LoVo (cell line): ENCODE results near the gene CFD.
"Not testable (repeated sequence)": the region's sequence is repeated elsewhere in the genome, so short reads cannot be mapped to it uniquely, and the experiment has no call there.

Experiments
- DNase-seq: peaks from one replicate; pipeline ENCODE4 v3.0.0-alpha.2; 2016; ENCODE audit warnings: low spot score

The CFD gene

GRCh38 chr19:825897-826644 is 33.4 kb upstream of the CFD start:
- DNase-seq = no peak

GRCh38 chr19:827314-827709 is 32.2 kb upstream of the CFD start:
- no peak for DNase-seq

- no peak for DNase-seq
These were observed 31.6 kb upstream of the CFD start, which contains the start of gene AZU1 for GRCh38 chr19:827710-828321. Gene AZU1, plus strand, starts transcription at chr19:827837. Its CDS starts 10 bp downstream, at chr19:827847.

GRCh38 chr19:829129-829758 is 30.2 kb upstream of the CFD start:
- DNase-seq = no peak

DNA sequence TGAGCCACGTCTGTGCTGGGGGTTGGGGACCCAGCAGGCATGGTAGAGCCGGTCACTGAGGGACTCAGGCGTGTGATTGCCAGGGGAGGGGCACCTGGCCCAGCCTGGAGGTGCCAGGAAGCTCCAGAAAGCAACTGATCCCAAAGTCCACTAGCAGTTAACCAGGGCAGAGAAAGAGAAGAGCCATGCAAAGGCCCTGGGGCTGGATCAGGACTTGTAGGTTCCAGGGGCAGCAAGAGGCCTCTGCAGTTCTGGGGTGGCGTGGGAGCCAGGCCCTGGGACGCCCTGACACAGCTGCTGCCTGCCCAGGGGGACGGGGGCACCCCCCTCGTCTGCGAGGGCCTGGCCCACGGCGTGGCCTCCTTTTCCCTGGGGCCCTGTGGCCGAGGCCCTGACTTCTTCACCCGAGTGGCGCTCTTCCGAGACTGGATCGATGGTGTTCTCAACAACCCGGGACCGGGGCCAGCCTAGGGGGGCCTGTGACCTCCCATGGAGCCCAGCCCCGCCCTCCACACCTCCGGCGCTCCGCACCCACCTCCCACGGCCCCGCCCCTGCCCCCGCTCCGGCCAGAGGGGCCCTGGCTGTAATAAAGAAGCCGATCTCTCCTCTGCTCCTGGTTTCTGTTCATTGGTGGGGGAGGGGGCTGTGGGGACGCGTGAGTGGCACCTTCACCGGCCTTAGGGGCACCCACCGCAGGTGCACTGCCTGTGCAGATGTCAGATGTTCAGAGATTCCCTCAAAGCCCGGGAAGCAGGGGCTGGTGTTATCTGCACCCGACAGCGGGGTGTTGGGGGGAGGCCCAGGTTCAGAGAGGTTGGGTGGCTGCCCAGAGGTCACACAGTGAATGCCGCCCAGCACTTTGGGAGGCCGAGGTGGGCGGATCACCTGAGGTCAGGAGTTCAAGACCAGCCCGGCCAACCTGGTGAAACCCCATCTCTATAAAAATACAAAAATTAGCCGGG is 27.8 kb upstream of the CFD start:
- no peak for DNase-seq

DNA sequence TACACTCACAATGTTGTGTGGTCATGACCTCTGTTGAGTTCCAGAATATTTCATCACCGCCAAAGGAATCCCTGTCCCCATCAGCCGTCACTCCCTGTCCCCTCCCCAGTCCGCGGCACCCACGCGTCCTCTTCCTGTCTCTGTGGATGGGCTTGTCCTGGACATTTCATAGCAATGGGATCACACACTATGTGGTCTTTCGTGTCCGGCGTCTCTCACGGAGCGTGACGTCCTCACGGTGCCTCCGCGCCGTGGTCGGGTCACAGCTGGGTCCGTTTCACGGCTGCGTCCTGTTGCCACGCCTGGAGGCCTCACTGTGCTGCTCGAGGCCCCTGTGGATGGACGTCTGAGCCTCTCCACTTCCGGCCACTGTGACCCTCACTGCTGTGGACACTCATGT is 25.2 kb upstream of the CFD start:
- DNase-seq = no peak

DNA sequence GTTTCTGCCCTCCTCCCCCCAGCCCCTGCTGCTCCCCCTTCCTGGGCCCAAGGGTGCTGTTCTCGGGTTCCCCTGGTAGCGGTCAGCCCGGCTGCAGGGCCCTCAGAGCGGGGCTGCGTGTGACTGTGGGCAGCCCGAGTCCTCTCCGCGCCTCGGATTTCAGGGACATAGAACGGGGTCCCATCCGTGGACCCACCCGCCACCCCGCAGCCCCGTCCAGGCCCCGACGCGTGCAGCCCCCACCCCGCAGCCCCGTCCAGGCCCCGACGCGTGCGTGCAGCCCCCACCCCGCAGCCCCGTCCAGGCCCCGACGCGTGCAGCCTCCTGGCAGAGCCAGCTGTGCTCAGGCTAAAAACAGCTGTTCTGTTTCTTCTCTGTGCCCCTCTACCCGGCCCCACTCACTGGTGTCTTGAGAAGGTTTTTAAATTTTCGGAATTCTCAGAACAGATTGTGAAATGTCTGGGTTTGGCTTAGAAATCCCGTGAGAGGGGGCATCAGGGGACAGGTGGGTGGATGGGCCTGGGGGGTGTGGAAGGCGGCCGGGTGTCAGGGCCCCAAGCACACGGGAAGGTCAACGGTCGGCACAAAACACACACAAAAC is 24.2 kb upstream of the CFD start:
- no peak for DNase-seq

GRCh38 chr19:840519-841206 is 18.8 kb upstream of the CFD start, which contains the start of gene PRTN3:
Gene PRTN3, plus strand, starts transcription at chr19:840999. Its CDS starts 10 bp downstream, at chr19:841009.
- no peak for DNase-seq

GRCh38 chr19:842802-843179 is 16.7 kb upstream of the CFD start:
- DNase-seq = not testable (repeated sequence)

- no peak for DNase-seq
These were observed 16.2 kb upstream of the CFD start for GRCh38 chr19:843180-843835.

- no peak for DNase-seq
These were observed 15.5 kb upstream of the CFD start for GRCh38 chr19:843836-844545.

- DNase-seq = no peak
These were observed 14.9 kb upstream of the CFD start for GRCh38 chr19:844546-844971.

- DNase-seq = no peak
These were observed 13.6 kb upstream of the CFD start for GRCh38 chr19:845707-846521.

DNA sequence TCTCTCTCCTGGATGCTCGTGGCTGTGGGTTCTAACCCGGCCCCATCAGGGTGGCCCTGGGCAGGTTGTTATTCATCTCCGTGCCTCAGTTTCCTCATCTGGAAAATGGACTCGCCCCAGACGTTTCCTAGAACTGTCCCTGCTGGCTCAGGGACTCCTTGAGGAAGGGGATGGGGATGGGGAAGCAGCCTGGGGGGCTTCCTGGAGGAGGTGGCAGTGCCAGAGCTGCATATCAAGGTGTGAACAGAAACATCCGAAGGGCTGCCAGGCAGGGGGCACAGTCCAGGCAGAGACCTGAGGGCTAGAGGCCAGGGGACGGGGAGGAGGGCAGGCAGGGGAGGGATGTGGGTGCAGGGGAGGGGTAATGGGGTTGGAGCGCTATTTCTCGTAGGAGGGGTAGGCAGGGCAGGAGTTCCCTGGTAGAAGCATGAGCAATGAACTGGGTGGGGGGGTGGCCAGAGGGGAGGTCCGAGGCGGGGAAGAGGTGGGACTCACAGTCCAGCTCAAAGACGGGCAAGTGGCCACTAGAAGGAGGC is 11.0 kb upstream of the CFD start:
- DNase-seq = no peak

DNA sequence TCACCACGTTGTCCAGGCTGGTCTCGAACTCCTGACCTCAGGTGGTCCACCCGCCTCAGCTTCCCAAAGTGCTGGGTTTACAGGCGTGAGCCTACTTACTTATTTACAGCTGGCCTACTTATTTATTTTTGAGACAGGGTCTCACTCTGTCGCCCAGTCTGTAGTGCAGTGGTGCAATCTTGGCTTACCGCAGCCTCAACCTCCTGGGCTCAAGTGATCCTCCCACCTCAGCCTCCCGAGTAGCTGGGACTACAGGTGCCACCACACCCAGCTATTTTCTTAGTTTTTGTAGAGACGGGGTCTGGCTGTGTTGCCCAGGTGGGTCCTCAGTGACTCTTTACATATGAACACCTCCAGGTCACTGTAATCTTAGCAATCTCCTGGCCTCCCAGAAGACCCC is 10.3 kb upstream of the CFD start:
- DNase-seq = not testable (repeated sequence)

DNA sequence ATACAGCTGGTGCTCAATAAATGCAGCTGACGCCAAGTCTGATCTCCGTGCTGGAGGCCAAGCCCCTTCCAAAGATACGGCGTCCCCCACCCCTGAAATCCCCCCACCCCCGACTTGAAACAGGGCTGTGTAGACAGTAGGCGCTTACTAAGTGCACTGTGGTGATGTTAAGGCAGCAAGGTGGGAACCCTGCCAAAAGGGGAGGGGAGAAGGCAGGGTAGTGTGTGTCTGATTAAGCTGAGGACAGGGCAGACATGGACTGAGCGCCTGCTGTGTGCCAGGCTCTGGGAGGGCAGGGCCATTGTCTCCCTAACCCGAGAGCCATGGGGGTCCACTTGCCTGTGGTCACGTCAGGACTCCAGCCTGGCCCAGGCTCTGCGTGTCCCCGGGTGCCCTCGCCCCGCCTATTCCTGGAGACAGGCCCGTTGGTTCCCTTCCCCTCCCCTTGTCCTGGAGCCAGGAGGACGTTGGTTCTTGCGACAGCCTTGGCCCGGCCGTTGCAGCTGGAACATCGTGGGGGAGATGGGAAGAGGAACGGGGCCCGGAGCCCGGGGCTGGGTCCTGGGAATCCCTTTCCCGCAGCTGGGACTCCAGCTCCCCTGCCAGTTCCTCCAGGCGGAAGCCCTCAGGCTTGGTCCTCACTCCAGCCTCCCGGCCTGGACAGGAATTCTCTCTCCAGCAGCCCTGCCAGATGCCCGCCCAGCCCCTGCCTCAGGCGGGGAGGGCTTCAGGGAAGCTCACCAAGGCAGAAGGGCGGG is 9.1 kb upstream of the CFD start:
- DNase-seq = no peak

- no peak for DNase-seq
These were observed 8.5 kb upstream of the CFD start for GRCh38 chr19:850979-851335.
